Posterior cingulate gyrus (tissue), 11 donors: ENCODE measurements around the gene ZNF438.

Experiments used
- DNase-seq, 10 donors: peaks; one replicate each; pipeline versions ENCODE4 v3.0.0 to v3.0.0-alpha.2; 2020 to 2021; ENCODE audit warnings: mixed read lengths in 3 of 10
- intact Hi-C: fragments of 100-400 bp; cut with DNase I; formaldehyde crosslinking; loops from one replicate; pipeline ENCODE4 v1.15.1; 2023

Gene ZNF438

GRCh38 chr10:31018356-31018750 lies 13.3 kb downstream of the ZNF438 start:
- intact Hi-C loops = no loop called here
- DNase-seq = no peak

GRCh38 chr10:31017534-31018355 lies 13.9 kb downstream of the ZNF438 start:
- DNase-seq = no peak
- intact Hi-C loops = no loop called here

GRCh38 chr10:31014161-31014875 lies 17.3 kb downstream of the ZNF438 start:
- intact Hi-C loops = no loop called here
- no peak for DNase-seq

GRCh38 chr10:31013331-31013730 lies 18.3 kb downstream of the ZNF438 start:
- no peak for DNase-seq
- intact Hi-C loops = no loop called here

- DNase-seq = no peak
- intact Hi-C loops = no loop called here
Observed at GRCh38 chr10:31011665-31012022, 20.0 kb downstream of the ZNF438 start.

GRCh38 chr10:31011017-31011664 lies 20.5 kb downstream of the ZNF438 start:
- DNase-seq = no peak
- intact Hi-C loops = no loop called here

GRCh38 chr10:31010062-31010461 lies 21.6 kb downstream of the ZNF438 start:
- no peak for DNase-seq

GRCh38 chr10:31005895-31006294 lies 25.8 kb downstream of the ZNF438 start:
- intact Hi-C loops = no loop called here
- no peak for DNase-seq

More at GRCh38 chr10:31010062-31010461, 21.6 kb downstream of the ZNF438 start:
- intact Hi-C loops = no loop called here

GRCh38 chr10:31004611-31005193 lies 27.0 kb downstream of the ZNF438 start:
- DNase-seq = no peak
- intact Hi-C loops = no loop called here

- DNase-seq = no peak
- intact Hi-C loops = no loop called here
Observed at GRCh38 chr10:31001740-31002139, 29.9 kb downstream of the ZNF438 start.

- intact Hi-C loops = no loop called here
Observed at GRCh38 chr10:31000867-31001266, 30.8 kb downstream of the ZNF438 start.

GRCh38 chr10:31000071-31000782 lies 31.4 kb downstream of the ZNF438 start:
- intact Hi-C loops = no loop called here
- no peak for DNase-seq

More at GRCh38 chr10:31000867-31001266, 30.8 kb downstream of the ZNF438 start:
- no peak for DNase-seq

GRCh38 chr10:30999070-30999712 lies 32.5 kb downstream of the ZNF438 start:
- intact Hi-C loops = no loop called here
- no peak for DNase-seq

GRCh38 chr10:30997536-30998235 lies 34.0 kb downstream of the ZNF438 start:
- DNase-seq = no peak
- intact Hi-C loops = no loop called here

GRCh38 chr10:30996481-30997005 lies 35.1 kb downstream of the ZNF438 start:
- DNase-seq = no peak
- intact Hi-C loops = no loop called here

GRCh38 chr10:30995081-30995770 lies 36.4 kb downstream of the ZNF438 start:
- intact Hi-C loops = no loop called here
- DNase-seq = no peak

- DNase-seq = no peak
- intact Hi-C loops = no loop called here
Observed at GRCh38 chr10:30993155-30993554, 38.5 kb downstream of the ZNF438 start.

- DNase-seq = no peak
Observed at GRCh38 chr10:30992681-30993080, 39.0 kb downstream of the ZNF438 start.

GRCh38 chr10:30991647-30992011 lies 40.0 kb downstream of the ZNF438 start:
- DNase-seq = no peak
- intact Hi-C loops = no loop called here

More at GRCh38 chr10:30992681-30993080, 39.0 kb downstream of the ZNF438 start:
- intact Hi-C loops = no loop called here
